GM11168 (cell line): ENCODE data around the gene RAMP1.
"Not testable (repeated sequence)": the region's sequence is repeated elsewhere in the genome, so short reads cannot be mapped to it uniquely, and the experiment has no call there.

Source experiments
- in situ Hi-C: fragments of 300-500 bp; cut with MboI; formaldehyde crosslinking; loops from one replicate; pipeline ENCODE4 v1.12.0; 2022; ENCODE audit warnings: low sequenced_read_pairs; ENCODE audit not compliant: unreplicated experiment

RAMP1 gene

GRCh38 chr2:237940828-237941227 is 81.4 kb downstream of the RAMP1 start:
- in situ Hi-C loops: no loop called here

DNA sequence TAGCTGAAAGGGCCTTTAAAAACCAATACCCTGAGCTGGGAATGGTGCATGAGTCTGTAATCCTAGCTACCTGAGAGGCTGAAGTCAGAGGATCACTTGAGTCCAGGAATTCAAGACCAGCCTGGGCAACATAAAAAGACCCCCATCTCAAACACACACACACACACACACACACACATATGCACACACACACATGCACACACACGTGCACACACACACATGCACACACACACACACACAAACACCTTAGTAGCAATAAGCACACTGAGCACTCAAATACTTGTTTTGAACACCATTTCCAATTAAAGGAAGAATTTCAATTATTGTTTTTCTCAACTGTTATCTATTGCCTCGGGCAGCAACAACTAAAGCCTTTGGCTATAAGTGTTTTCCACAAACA is 81.8 kb downstream of the RAMP1 start:
- in situ Hi-C loops: no loop called here

- in situ Hi-C loops: no loop called here
Observed at GRCh38 chr2:237942513-237942899, 83.1 kb downstream of the RAMP1 start.

DNA sequence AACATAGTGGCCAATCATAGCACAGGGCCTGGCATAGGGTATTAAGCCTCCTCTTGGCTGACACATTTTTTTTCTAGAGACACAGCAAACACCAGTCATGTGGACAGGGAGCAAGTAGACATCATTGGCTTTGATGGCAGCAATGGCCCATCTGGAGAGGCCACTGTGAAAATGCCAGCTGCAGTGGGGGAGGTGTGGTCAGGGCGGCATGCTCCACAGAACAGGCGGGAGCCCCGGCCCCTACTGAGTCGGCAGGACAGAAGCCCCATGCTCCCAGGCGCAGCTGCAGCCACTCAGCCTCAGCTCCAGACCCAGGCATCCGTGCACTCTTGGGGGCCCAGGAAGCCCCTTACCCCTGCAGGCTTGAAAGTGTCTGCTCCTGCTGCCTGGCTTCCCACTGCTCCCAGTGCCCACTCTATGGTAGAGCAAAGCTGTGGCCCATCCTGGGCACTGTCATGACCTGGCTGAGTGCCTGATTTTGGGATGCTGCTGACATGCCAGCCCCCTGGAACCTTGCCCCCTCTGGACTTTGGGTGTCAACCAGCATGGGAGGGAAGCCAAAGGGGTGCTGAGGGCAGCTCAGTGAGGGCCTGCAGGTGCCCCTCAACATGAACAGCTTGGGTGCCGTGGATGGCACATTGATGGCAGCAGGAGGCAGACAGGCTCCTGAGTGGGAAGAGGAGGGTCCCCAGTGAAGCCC is 84.1 kb downstream of the RAMP1 start:
- in situ Hi-C loops: no loop called here

DNA sequence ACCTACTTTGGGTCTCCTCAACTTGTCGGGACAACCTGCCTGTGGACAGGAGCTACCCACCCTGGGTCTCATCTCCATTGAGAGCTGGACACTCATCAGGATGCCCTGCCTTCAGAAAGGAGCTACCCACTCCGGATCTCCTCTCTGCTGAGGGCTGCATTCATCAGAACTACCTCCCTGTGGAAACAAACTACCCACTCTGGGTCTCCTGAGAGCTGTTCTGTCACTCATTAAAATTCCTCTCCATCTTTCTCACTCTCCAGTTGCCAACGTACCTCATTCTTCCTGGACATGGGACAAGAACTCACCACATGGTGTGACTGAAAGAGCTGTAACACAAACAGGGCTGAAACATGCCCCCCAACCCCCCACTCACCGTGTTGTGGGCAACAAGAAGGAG is 84.9 kb downstream of the RAMP1 start:
- in situ Hi-C loops: no loop called here

DNA sequence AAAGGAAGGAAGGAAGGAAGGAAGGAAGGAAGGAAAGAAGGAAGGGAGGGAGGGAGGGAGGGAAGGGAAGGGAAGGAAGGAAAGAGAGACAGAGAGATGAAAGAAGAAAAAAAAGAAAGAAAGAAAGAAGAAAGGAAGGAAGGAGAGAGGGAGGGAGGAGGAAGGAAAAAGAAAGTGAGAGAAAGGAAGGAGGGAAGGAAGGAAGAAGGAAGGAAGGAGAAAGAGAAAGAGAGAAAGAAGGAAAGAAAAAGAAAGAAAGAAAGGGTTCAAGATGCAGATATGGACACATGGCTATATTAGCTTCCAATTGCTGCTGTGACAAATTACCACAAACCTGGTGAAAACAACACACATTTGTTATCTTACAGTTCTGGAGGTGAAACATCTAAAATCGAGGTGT is 87.0 kb downstream of the RAMP1 start:
- in situ Hi-C loops: no loop called here

- in situ Hi-C loops: not testable (repeated sequence)
Observed at GRCh38 chr2:237951354-237951753, 91.9 kb downstream of the RAMP1 start.

DNA sequence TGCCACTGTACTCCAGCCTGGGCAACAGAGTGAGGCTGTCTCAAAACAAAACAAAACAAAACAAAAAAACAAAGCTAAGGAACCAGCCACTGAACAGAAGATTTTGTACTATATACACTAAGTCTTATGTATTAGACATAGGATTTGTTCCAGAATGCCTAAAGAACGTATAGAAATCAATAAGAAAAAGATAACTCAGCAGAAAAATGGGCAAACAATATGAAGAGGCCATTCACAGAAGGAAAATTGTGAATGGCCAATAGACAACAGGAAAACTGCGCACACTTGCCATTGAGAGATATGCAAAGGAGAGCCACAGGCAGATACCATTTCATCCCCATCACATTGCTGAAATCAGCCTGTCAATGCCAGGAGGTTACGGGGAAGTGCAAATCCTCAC is 92.5 kb downstream of the RAMP1 start:
- in situ Hi-C loops: no loop called here

DNA sequence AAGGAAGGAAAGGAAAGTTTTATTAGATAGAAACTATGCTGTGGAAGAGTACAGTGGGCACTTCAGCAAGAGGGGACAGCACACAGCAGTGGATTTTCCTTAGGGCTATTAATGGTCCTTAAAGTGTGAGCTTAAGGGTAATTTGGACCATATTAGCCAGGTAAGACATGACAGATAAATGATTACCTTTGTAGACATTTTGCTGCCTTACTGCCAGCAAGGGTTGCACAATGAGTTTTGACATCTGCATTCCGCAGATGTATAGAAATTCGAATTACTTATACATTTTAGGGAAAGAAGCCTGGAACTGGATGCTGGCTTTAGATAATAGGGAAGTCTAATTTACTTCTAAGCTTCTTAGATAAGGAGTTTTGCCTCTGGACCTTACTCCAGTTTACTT is 93.4 kb downstream of the RAMP1 start:
- in situ Hi-C loops: no loop called here

GRCh38 chr2:237955640-237956401 is 96.4 kb downstream of the RAMP1 start:
- in situ Hi-C loops: no loop called here

DNA sequence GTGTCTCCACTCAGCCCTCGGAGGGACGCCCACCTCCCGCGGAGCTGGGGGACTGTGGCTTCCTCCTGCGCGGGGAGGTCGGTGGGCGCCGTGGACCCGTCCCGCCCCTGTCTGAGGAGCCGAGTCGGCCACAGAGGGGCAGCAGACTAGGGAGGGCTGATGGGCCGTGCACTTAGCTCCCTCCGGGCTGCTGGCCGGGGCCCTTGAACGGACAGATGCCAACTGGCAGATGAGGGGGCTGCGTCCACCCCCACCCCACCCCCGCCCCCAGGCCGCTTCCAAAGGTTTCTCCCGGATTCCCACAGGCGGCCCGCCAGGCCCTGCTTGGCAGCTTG is 96.9 kb downstream of the RAMP1 start:
- in situ Hi-C loops: no loop called here

DNA sequence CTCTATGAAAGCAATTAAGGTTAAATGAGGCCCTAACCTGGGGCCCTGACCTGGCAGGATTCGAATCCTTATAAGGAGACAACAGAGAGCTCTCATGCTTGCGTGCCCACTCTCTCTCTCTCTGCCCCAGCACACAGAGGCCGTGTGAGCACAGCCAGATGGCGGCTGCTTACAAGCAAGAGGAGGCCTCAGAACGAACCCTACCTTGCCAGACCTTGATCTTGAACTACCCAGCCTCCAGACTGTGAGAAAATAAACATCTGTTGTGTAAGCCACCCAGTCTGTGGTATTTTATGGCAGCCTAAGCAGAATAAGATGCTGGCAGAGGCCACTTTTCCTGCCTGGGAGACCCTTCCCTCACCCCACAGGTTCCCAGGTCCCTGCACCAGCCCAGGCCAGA is 102.2 kb downstream of the RAMP1 start:
- in situ Hi-C loops: no loop called here
